Lung microvascular endothelial cell (primary cell): Measurements from ENCODE around the gene QRFP. TPM values are rescaled to one million over a fixed set of nuclear protein-coding genes. Genes with fewer than 3 reads are reported as not detected.
A peak's percentile ranks its signal among the peaks of the same experiment; 100 is the strongest.

Experiments
- DNase-seq, 2 donors: peaks; one replicate each; pipeline versions ENCODE4 v3.0.0 to v3.0.0-alpha.2; 2010; ENCODE audit warnings: low read depth in 2 of 2
- total RNA-seq: library from RNA; depleted of rRNA; stranded (reverse); fragments of >200 nt; gene quantifications from 2 replicates; pipeline ENCODE4 v1.2.1, GENCODE V29; 2014

Gene QRFP
- total RNA-seq, 1 donor from 2014 or later: not detected

DNA sequence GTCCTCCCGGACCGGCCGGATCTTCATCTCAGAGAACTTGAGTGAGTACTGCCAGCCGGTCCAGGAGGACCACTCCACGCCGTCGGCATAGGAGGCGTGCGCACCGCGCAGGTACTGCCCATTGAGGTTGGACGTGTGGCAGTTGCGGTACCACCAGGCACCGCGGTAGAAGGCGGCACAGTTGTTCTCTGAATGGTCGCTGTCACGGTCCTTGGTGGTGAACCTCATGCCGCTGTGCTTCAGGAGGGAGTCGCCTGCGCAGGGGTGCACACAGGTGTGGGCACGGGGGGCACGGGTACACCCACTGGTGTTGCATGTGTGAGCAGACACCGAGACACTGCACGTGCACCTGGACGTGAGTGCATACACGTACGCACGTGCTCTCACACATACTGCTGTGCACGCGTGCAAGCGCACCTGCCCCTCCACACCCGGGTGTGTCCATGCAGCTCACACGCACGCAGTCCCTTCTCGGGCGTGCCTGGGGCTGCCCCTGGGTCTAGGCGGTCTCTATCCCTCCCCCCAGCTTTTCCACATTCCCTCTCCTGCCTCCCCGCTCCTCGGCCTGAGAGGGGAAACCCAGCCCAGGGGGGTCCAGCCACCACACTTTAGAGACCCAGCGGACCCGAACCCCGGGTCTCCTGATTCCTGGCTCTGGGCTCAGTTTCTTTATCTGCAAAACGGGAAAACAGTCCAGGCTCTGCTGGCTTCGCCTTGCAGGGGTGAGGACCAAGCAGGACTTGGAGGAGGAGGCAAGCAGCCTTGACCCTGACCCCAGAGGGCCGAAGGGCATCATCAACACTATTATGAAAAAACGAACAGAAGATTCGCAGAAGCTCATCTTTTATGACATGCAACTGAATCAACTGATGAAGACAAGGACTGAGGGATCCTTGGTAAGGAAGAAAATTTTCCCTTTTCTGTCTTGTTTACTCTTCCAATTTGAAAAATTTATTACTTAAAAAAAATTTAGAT is 7.7 kb upstream of the QRFP start:
- DNase-seq: no peak

DNA sequence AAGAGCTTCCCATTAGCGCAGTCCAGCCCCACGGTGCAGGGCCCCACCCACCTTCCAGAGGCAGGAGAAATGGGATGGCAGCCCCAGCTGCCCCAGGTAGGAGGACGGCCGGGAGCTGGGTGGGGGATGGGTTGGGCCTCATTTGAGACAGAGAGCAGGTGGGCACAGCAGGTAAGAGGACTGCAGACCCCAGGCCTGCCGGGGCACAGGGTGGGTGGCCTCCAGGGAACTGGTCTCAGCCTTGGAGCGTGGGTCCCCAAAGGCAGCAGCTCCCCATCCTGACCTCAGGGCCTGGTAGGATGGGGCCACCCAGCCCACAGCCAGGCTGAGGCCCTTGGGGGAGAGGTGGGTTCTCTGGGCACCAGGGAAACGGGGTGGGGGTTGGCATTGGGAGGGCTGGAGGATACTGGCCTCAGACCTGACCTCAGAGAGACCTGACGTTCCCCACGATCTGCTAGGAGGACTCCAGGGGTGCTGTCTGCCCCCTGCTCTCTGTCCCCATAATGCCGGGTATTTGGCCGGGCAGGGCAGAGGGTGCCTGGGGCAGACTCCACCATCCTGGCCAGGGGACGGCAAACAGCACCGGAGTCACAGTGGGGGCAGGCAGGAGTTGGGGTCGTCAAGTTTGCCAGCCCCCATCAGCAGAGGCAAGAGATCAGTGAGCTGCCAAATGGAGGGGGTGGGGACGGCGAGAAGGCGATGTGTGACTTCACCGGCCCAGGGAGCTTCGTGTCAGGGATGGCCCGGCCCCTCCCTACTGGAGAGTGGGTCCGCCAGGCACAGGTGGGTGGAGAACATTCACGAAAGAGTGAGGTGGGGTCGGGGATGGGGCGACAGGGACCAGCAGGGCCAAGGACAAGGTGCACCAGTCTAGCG is 6.8 kb upstream of the QRFP start:
- DNase-seq: no peak

DNA sequence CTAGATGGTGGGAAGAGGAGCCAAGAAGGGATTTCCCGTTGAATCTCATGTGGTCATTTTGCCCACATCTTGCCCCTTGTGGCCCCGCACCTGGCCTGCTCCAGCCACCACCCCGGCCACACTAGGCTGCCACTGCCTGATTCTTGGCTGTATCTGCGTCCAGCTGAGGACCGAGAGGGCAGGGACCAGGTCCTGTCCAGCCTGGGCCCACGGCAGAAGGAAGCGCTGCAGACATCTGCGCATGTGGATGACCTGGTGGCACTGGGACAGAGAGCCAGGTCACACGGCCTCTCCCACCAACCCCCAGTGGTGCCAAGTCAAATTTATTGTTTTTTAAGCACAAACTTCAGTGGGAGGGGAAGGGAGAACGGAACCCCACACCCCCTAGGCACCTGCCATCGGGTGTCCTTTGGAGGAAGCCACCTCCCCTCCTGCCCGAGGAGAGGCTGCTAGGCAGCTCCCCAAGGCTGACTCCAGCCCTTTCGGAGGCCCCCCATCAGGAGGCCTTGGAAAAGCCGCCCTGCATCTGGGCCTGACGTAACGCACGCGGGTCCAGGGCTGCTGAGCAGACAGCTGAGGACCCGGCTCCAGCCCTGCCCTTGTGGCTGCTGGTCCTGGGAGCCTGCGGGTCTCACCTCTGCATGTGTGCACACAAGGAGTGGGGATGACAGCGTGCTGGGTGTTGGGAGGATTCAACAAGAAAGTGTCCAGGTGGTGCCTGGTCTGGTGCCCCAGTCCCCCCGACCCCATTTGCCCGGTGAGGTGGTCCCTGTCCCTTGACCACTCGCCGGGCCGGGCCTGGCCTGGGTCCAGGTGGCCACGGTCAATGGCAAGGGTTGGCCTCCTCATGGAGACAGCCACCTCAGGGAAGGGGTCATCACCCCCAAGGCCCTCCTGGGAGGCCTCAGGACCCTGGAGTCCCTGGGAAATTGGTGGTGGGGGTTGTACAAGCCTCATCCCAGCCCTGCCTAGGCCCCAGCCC is 5.9 kb upstream of the QRFP start:
- DNase-seq: no peak

DNA sequence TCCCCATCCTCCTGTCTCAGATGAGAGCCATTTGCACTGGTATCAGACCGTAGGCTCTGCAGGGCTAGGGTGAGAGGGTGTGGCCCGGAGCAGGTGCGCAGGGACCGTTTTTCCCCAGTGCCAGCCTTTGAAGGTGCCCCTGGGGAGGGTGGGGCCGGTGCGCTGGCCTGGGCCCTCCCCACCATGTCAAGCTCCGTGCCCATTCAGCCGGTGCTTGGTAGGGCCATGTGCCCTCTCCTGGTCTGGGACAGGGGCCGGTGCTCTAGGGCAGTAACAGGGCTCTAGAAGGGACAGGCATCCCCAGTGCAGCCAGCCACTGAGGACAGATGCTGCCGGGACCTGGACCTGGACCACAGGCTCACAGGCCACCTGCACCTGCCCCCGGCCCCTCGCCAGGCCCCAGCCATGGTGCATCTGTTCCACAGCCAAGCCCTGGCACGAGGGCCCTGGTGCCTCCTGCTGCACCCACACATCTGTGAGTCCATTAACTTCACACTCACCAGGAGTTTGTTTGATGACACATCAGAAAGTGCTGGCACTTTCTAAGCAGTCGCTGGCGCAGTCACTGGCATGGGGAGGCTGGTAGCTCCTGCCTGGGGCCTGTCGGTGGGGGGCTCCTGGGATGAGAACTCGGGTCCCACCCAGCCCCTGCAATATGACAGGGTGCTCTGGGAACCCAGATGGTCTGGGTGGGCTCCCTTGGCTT is 5.0 kb upstream of the QRFP start:
- no peak for DNase-seq

DNA sequence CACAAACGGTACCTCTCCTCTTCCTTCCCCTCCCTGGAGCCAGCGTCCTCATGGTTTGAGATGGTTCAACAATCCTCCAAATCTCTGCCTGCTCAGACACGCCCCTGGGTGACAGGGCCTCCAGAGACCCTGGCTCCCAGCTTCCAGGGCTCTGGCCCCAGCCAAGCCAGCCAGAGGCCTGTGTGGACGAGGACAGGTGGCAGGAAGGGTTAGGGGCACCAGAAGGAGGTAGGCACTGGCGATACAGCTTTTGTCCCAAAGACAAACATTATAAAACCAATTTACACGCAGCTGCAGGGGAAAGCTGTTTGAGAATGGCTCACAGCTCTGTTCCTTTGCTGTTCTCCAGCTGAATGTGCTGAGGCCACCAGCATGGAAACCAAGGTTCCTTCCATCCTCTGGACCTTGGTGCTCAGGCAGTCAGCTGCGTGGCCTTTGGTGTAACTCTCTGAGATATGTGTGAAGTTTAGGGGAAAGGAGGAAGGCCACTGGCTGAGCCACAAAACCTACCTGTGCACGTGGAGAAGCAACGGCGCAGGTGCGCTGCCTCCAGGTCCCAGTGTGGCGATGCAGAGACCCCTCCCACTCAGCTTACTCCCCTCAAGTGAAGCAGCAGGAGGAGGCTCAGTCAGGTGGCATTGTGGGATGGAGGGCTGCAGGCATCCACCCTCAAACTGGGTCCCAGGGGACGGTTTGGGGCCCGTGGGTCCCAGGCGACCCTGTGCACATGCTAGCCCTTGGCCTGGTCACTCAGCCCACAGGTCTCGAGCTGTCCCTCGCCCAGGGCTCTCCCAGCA is 4.3 kb upstream of the QRFP start:
- DNase-seq: no peak

DNA sequence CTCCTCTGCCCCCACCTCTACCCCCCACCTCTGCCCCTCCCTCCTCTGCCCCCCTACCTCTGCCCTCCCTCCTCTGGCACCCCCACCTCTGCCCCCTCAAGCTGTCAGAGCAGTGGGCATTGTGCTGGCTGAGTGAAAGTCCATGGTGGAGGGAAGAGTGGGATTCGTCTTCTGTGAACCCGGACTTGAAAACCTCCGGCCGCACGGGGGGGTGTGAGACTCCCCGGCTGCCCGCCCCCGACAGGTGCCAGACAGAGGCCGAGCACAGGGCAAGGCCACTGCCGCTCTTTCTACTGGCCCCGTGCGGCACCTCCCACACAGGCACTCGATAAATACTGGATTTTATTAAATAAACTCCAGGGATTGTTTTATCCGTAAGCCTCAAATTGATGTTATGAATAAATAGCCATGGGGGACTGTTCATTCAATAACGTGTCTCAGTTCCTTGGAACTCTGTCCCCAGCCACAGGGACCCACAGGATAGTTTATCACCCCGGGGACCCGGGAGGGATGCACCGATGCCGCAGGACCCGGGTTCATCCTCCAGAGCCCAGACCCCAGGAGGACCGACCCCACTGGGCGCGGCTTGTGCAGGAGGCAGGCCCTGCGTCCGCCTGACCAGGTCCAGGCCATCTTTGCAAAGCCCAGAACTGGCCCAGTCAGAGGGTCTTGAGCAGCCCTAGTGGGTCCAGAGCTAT is 2.6 kb upstream of the QRFP start:
- no peak for DNase-seq

DNA sequence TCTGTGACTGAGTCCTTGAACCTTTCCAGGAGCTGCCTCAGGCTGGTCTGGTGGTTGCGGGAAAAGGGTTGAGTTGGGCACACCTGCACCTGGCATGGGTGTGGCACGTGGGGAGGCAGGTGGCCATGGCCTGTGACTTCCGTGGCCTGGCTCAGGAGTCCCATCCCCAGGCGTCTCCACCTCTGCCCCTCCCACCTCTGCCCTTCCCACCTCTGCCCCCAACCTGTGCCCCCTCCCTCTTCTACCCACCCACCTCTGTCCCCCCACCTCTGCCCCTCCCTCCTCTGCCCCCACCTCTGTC is 1.9 kb upstream of the QRFP start:
- DNase-seq: no peak

DNA sequence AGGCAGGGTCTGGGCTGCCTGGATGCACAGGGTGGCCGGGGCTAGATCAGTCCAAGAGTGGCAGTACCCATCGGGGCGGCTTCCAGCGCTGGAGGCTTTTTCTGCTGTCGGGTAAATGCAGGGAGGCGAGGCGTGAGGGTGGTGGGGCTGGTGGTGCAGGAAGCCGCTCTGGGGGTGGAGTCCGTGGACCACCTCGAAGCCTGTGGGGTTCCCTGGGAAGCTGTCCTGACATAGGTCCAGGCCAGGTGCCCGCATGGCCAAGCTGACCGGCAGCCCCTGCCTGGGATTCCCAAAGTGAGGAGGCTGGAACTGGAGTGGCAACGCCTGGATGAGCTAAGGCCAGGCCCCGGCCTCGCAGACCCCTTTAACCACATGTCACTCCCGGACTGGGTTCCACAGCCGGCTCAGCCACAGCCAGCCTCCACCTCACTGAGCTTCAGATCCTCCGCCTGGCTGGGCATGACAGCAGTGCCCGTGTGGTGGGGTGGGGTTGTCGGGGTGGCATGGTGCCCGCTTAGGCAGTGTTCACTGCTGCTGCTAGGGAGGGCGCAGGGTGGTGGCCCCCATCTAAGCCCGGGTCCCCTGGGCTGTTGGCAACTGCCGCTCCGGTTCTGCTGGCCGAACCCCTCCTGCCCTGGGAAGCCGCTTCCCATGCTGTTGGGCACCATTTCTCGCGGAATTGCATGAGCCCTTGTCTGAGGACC is 1.4 kb upstream of the QRFP start:
- no peak for DNase-seq

DNA sequence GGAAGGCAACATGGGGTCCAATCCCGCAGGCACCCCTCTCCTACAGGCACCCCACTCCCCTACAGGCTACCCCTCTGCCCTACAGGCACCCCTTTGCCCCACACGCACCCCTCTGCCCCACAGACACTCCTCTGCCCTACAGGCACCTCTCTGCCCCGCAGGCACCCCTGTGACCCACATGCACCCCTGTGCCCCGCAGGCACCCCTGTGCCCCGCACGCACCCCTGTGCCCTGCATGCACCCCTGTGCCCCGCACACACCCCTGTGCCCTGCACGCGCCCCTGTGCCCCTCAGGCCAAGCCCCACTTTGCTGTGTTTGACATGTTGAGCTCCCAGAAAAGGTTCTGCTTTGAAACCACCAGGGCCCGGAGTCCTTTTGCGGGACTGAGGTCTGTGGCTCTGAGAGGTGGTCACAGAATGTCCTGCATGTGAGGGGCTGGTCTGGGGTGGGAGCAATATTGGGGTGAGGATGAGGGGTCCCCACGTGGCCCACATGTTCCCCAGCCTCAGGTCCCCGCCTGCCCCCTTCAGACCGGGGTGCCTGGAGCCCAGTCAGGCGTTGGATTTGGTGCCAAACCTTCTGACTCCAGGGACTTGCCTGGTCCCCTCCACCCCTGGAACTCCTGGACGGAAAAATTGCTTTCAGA is 616 bp upstream of the QRFP start:
- no peak for DNase-seq

DNA sequence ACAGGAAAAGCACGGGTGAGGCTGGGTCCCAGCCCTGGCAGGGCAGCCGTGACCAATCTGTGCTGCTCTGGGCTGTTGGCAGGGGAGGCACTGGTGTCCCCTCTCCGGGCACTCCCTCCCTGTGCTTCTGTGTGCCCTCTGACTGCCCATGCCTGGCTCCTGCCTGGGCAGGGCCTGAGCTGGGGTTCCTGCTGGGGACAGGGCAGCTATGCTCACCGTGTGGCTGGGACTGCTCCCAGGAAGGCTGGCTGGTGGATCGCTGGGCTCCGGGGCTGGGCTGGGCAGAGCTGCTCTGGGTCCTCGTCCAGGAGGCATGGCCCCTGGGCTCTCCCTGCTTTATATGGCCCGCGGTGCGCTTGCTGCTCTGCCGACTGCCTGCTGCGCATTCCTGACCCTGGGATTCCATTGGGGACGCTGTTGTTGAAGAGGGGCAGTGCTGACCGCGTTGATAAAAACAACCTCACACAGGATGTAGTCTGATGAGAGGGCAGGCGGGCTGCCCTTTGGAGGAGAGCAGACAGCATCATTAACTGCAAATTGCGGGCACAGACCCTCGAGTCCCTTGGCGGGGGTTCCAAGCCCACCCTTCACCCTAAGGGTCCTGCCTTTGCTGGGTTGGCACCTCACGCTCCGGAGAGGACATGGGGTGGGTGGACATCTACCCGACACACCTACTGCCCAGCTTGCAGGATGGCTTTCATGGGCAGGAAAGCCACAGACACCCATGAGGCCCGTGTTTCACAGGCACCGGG is 955 bp downstream of the QRFP start:
- peak in 1 of 2 donors; percentile 17 for DNase-seq

DNA sequence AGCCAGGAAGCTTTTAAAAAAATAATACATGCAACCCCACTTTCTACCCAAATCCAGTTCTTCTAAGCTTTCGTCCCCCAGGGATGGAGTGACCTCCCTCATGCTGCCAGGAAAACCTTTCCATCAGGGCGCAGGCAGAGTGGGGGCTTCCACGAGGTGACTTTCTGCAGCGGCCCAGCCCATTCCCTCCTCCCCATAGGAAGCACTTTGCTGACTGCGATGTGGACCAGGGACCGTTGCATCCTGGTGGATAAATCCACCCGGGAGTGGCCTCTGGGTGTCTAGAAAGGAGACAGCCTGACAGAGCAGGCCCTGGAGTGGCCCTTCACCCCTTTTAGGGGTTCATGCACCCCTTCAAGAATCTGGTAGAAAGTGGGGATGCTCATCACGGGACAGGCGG is 1.6 kb downstream of the QRFP start:
- no peak for DNase-seq

DNA sequence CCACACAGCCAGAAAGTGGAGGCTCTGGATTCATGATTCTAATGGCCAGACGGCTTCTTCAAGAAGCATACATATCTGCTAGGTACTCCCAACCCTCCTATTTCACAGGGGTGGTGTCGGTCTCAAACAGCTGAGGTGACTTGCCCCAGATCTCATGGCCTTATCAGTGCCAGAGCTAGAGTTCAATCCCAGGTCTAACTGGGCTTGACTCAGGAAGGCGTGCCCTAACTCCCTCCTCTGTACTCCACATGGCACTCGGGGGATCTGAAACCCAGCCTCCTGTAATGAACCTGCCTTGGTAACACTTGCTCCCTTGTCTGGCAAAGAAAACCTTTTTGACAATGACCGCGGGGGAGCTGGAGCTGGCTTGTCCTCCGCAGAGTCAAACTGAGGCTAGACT is 2.1 kb downstream of the QRFP start:
- DNase-seq: no peak

DNA sequence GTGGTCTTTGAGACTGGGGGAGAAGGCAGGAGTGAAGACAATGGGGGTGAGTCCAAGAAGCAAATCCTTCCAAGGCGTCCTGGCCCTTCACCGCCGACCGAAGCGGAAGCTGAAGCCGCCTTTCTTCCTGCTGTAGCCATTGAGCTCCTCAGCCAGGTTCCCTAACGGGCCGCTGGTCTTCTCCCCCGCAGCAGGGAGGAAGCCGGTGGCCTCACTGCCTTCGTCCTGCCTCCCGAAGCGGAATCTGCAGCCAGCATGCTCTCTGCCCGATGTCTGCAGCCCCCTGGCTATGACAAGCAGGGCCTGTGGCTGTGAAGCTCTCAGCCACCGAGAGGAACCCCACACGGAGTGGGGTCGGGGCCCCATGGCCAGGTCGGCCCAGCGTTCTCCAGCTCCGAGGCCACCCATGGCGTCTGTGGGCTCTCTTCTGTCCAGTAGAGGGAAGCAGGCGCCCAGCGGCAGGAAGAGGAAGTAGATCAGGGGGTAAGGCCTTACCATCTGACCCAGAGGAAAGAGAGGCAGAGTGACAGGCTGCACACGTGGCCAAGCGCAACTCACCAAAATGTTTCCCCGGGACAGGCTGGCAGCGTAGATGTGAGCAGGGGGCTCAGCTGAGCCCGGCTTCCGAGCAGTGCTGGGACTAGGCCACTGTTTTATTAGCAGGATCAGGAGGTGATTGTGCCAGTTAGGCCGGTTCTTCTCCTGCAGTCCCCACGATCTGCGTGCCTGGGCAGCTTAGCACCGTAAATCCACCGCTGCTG is 3.1 kb downstream of the QRFP start:
- DNase-seq: peak; percentile 22 to 63

DNA sequence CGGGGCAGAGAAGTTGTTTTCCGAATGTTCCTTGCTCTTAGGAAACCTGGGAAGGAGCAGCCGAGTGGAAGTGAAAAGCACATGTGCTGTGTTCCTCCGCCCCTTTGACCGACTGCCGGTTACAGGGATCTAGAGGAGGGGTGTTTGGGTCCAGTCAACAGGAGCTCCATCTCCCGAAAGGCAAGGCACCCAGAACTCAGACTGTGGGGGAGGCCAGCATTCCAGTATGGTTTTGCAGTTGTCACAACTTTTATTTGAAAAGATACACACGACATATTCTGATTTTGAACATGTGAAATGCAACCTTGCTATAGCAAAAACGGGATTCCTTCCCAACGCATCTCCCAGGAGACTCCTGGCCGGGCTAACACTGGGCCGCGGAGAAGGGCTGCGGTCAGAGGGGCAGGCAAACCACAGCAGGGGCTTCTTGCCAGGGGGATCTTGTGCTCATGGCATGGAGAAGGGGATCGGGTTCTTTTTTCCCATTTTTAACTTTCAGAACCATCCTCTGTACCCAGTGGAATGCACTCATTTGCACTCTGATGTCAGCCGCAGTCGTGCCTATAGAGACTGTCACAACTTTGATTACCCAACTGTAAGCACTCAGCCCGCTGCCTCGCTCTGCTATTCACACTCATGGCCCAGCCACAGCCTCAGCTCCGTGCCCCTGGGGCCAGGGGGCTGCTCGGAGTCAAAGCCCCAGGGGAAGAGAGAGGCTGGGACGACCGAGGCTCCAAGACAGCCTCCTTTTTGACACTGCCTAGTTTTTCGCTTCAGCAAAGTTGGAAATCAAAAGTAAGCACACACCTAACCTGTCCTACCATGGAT is 3.9 kb downstream of the QRFP start:
- no peak for DNase-seq

DNA sequence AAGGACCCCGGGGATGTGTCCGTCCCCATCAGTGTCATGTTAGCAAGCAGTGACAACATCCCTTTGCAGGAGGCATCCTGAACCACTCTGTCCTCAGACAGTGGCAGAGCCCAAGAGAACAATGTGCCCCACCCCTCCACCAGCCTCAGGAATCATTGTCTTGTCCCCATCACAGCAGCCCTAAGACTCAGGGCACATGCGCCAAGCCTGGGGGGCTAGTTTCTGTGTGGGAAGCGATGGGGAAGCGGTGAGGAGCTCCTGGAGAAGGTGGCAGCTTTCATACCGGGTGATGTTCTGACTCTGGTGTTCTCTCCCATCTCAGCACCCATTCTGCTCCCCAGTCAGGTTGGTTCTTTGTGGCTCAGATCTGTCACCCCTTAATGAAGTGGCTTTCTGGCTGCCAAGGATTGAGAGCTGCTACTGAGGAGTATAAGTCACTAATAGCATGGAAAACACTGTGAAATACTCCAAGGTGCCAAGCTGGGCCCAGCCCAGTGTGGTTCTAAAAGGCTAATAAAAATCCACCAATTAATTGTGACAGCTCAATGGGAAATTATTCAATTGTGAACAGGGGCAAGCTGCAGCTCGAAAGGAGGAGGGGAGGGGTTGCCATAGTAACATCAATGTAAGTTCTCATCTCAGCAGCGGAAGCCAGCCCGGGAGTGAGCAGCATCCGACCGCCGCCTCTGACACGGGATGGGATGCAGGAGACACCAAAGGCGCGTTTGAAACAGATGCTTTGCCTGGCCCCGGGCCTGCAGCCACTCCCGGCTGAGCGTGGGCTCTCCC is 4.7 kb downstream of the QRFP start:
- DNase-seq: no peak
